HepG2 (cell line): ENCODE measurements around the gene PDZD2. TPM values are rescaled to one million over a fixed set of nuclear protein-coding genes. Genes with fewer than 3 reads are reported as not detected.

Experiments used
- ATAC-seq: fragments of 200-7000 bp; cut with Tn5 transposase; 3 replicates; pipeline ENCODE4 v1.9.1; 2020; ENCODE audit warnings: mild to moderate bottlenecking, moderate library complexity
- BruUV-seq: library from RNA; stranded (reverse); fragments of 400-500 nt; replicated peaks from 2 replicates; lab custom pipeline; 2021; lab: Mats Ljungman, UMichigan
- CTCF ChIA-PET: fragments of 300-600 bp; formaldehyde crosslinking; extraction: SDS; loops from one replicate; lab custom pipeline; 2021; ENCODE audit warnings: low total read pairs, inconsistent platforms, low intra/inter-chr PET ratio; lab: Yijun Ruan, JAX
- POLR2A ChIA-PET: fragments of 350-600 bp; sonication (Branson Sonifier 250); formaldehyde crosslinking; loops from one replicate; lab custom pipeline; 2020; ENCODE audit warnings: antibody characterized with exemption, inconsistent platforms; lab: Yijun Ruan, JAX
- DNase-seq: peaks from one replicate; pipeline ENCODE4 v3.0.0-alpha.2; 2015; ENCODE audit warnings: low spot score
- FAIRE-seq: peaks from 3 replicates; lab custom pipeline; 2011; peaks lifted over from hg19 to GRCh38; lab: Jason Lieb, UNC
- H2AFZ ChIP-seq: one replicate; pipeline ENCODE4 v1.6.1; 2011; ENCODE audit warnings: low read length, inconsistent platforms
- H3K27ac ChIP-seq: fragments of 300-600 bp; 3 replicates; pipeline ENCODE4 v1.8.0; 2011; ENCODE audit warnings: mixed run types, mild to moderate bottlenecking, mixed read lengths, low read length, inconsistent platforms; ENCODE audit not compliant: insufficient read depth; ENCODE audit errors: extremely low read length
- H3K27me3 ChIP-seq, 2 experiments: fragments of 200-600 bp in 1 of 2; 2 replicates in 1 of 2; 3 replicates in 1 of 2; pipeline versions ENCODE4 v1.6.0 to v1.8.0; 2011; ENCODE audit warnings: low read length in 2 of 2, mild to moderate bottlenecking in 2 of 2, moderate library complexity in 2 of 2, inconsistent platforms in 1 of 2; ENCODE audit not compliant: insufficient read depth in 2 of 2, control insufficient read depth in 1 of 2
- H3K36me3 ChIP-seq, 2 experiments: fragments of 200-600 bp in 1 of 2; replicated peaks in 1 of 2; 2 replicates in 1 of 2; 3 replicates in 1 of 2; pipeline versions ENCODE4 v1.5.1 to v1.8.0; 2011; ENCODE audit warnings: low read length in 2 of 2, inconsistent platforms in 1 of 2; ENCODE audit not compliant: insufficient read depth in 2 of 2, control insufficient read depth in 1 of 2
- H3K4me1 ChIP-seq: 2 replicates; pipeline ENCODE4 v1.5.1; 2012; ENCODE audit warnings: low read length, inconsistent platforms; ENCODE audit not compliant: insufficient read depth
- H3K4me2 ChIP-seq: 2 replicates; pipeline ENCODE4 v1.6.0; 2011; ENCODE audit warnings: low read depth, low read length, inconsistent platforms
- H3K4me3 ChIP-seq, 3 experiments: fragments of 200-600 bp in 1 of 3; sonication (generic), shearing (Covaris generic) in 1 of 3; replicated peaks in 1 of 3; 2 replicates each; pipeline ENCODE4 v1.5.1; 2011 to 2016; ENCODE audit warnings: low read length in 3 of 3, inconsistent platforms in 2 of 3, low read depth in 2 of 3, mild to moderate bottlenecking in 2 of 3, control low read depth in 1 of 3, mixed read lengths in 1 of 3; ENCODE audit not compliant: insufficient read depth in 1 of 3
- H3K79me2 ChIP-seq: one replicate; pipeline ENCODE4 v1.6.1; 2011; ENCODE audit warnings: low read length, inconsistent platforms; ENCODE audit not compliant: insufficient read depth
- H3K9ac ChIP-seq: 2 replicates; pipeline ENCODE4 v1.6.0; 2011; ENCODE audit warnings: mild to moderate bottlenecking, low read depth, low read length, inconsistent platforms; ENCODE audit not compliant: insufficient read depth
- H3K9me3 ChIP-seq: 2 replicates; pipeline ENCODE4 v1.5.1; 2012; ENCODE audit warnings: mild to moderate bottlenecking, low read length
- H4K20me1 ChIP-seq: 2 replicates; pipeline ENCODE4 v1.6.0; 2011; ENCODE audit warnings: inconsistent platforms, mild to moderate bottlenecking, low read length, moderate library complexity; ENCODE audit not compliant: insufficient read depth
- BORCS8-MEF2B ChIP-seq: sonication (generic); formaldehyde crosslinking; IDR thresholded peaks from 2 replicates; pipeline ENCODE4 v1.8.0; 2022; ENCODE audit warnings: mild to moderate bottlenecking, missing genetic modification reagents
- ISL2 ChIP-seq: sonication (generic); formaldehyde crosslinking; IDR thresholded peaks from 2 replicates; pipeline ENCODE4 v1.5.0; 2020; ENCODE audit warnings: missing genetic modification reagents
- MIXL1 ChIP-seq: IDR thresholded peaks from 2 replicates; pipeline ENCODE4 v1.6.1; 2016
- NFRKB ChIP-seq: fragments of 450-650 bp; IDR thresholded peaks from 2 replicates; pipeline ENCODE4 v1.6.1; 2017
- RARG ChIP-seq: sonication (generic); formaldehyde crosslinking; IDR thresholded peaks from 2 replicates; pipeline ENCODE4 v1.4.0; 2020; ENCODE audit warnings: low read depth, mild to moderate bottlenecking, missing genetic modification reagents
- RNF219 ChIP-seq: sonication (generic); formaldehyde crosslinking; IDR thresholded peaks from 2 replicates; pipeline ENCODE4 v1.5.0; 2020; ENCODE audit warnings: mild to moderate bottlenecking, missing genetic modification reagents
- TERF1 ChIP-seq: sonication (generic); formaldehyde crosslinking; IDR thresholded peaks from 2 replicates; pipeline ENCODE4 v1.8.0; 2022; ENCODE audit warnings: mild to moderate bottlenecking, missing genetic modification reagents, moderate library complexity
- ZBTB42 ChIP-seq: sonication (generic); formaldehyde crosslinking; IDR thresholded peaks from 2 replicates; pipeline ENCODE4 v1.5.0; 2020; ENCODE audit warnings: mild to moderate bottlenecking, missing genetic modification reagents
- ZNF20 ChIP-seq: sonication (generic); formaldehyde crosslinking; IDR thresholded peaks from 2 replicates; pipeline ENCODE4 v1.4.0; 2020; ENCODE audit warnings: mild to moderate bottlenecking, moderate library complexity, missing genetic modification reagents
- WGBS: methylation state at CpG from one replicate; pipeline ENCODE4 v1.1.6; 2017; ENCODE audit warnings: low lambda C conversion rate; 5-methylcytosine and 5-hydroxymethylcytosine counted together
- in situ Hi-C: cut with HindIII; loops from 2 replicates; pipeline ENCODE4 v1.10.0; 2017; ENCODE audit warnings: low pct_unique_long_range_greater_than_20kb; ENCODE audit not compliant: extremely low pct_ligation_motif_present
- intact Hi-C: fragments of 100-400 bp; cut with micrococcal nuclease; formaldehyde crosslinking; loops from one replicate; pipeline ENCODE4 v1.10.0; 2022; ENCODE audit not compliant: unreplicated experiment
- polyA plus RNA-seq, 8 experiments: library from polyadenylated mRNA; depleted of rRNA in 3 of 8; stranded (reverse) in 7 of 8; unstranded in 1 of 8; fragments of >200 nt; fragmentation: Illumina TruSeq in 4 of 8; extraction: Trizol in 4 of 8; gene quantifications; 2 replicates each; pipeline versions ENCODE4 v1.2.1 to v1.2.3, GENCODE V29; 2011 to 2016; ENCODE audit warnings: low read depth in 4 of 8, missing spikeins in 1 of 8, mixed read lengths in 1 of 8; ENCODE audit not compliant: insufficient read depth in 1 of 8
- total RNA-seq, 5 experiments: library from RNA; depleted of rRNA; stranded (reverse); fragments of >200 nt; fragmentation: Illumina TruSeq; extraction: Trizol; gene quantifications; 2 replicates each; pipeline ENCODE4 v1.2.3, GENCODE V29; 2016; ENCODE audit warnings: low read depth in 1 of 5
- TF ChIP-seq, protein P1 (sequence below): IDR thresholded peaks from 2 replicates; pipeline ENCODE4 v1.6.1; 2016; ENCODE audit warnings: low read depth
- TF ChIP-seq, protein P2 (sequence below): sonication (generic); formaldehyde crosslinking; IDR thresholded peaks from 2 replicates; pipeline ENCODE4 v1.5.0; 2020; ENCODE audit warnings: mild to moderate bottlenecking, missing genetic modification reagents, borderline replicate concordance

Gene PDZD2
- total and polyA plus RNA-seq, 2 of the 13 experiments (the other 11 are each of a cell fraction or from before 2014, with no cell fraction given) = 0.04 TPM; not detected in 1

GRCh38 chr5:31750215-31750614 is 111.3 kb downstream of the PDZD2 start:
- Histone ChIP-seq H4K20me1 (no peaks in the 10 kb centered on the region), H3K27ac (no peak overlapping the region), H3K9ac (no peak overlapping the region), H3K4me2 (no peak overlapping the region), H2AFZ (no peak overlapping the region), H3K36me3 (no peaks in the 10 kb centered on the region), H3K9me3 (no peaks in the 10 kb centered on the region), H3K27me3 (peaks cover 0 to 10% of the 10 kb centered on the region in 2 experiments; a peak in 3 of 5 replicates), H3K79me2 (no peaks in the 10 kb centered on the region), H3K4me1 (no peaks in the 10 kb centered on the region), H3K4me3 (no peak overlapping the region)
- no peak for ATAC-seq
- BruUV-seq = no TSS peak
- no peak for DNase-seq
- intact Hi-C loops (no loop called here), in situ Hi-C loops (no loop called here)
- no peak for FAIRE-seq
- WGBS = 15% methylated on average over 12 of the region's 12 CpGs
- POLR2A ChIA-PET = no interaction called here
- CTCF ChIA-PET = no interaction called here
- TF ChIP-seq MIXL1 (CRISPR knock-in tag) = no peak
- TF ChIP-seq TERF1 (CRISPR knock-in tag) = no peak
- TF ChIP-seq ZBTB42 (CRISPR knock-in tag) = no peak
- no peak for TF ChIP-seq NFRKB
- TF ChIP-seq, protein P1, sequence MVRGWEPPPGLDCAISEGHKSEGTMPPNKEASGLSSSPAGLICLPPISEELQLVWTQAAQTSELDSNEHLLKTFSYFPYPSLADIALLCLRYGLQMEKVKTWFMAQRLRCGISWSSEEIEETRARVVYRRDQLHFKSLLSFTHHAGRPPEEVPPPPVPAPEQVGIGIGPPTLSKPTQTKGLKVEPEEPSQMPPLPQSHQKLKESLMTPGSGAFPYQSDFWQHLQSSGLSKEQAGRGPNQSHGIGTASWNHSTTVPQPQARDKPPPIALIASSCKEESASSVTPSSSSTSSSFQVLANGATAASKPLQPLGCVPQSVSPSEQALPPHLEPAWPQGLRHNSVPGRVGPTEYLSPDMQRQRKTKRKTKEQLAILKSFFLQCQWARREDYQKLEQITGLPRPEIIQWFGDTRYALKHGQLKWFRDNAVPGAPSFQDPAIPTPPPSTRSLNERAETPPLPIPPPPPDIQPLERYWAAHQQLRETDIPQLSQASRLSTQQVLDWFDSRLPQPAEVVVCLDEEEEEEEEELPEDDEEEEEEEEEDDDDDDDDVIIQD = no peak
- TF ChIP-seq RNF219 (CRISPR knock-in tag) = no peak
- TF ChIP-seq, protein P2, sequence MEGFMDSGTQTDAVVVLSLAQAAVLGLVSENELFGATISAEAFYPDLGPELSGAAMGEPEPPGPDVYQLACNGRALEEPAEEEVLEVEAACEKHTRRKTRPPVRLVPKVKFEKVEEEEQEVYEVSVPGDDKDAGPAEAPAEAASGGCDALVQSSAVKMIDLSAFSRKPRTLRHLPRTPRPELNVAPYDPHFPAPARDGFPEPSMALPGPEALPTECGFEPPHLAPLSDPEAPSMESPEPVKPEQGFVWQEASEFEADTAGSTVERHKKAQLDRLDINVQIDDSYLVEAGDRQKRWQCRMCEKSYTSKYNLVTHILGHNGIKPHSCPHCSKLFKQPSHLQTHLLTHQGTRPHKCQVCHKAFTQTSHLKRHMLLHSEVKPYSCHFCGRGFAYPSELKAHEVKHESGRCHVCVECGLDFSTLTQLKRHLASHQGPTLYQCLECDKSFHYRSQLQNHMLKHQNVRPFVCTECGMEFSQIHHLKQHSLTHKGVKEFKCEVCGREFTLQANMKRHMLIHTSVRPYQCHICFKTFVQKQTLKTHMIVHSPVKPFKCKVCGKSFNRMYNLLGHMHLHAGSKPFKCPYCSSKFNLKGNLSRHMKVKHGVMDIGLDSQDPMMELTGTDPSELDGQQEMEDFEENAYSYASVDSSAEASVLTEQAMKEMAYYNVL = no peak
- no peak for TF ChIP-seq RARG (CRISPR knock-in tag)
- TF ChIP-seq BORCS8-MEF2B (CRISPR knock-in tag) = no peak
- no peak for TF ChIP-seq ISL2 (CRISPR knock-in tag)
- no peak for TF ChIP-seq ZNF20 (CRISPR knock-in tag)
